Fibroblast of lung (primary cell): ENCODE data around the gene MICU1. TPM values are rescaled to one million over a fixed set of nuclear protein-coding genes. Genes with fewer than 3 reads are reported as not detected.

Experiments used
- DNase-seq, 2 donors: peaks; one replicate each; pipeline versions ENCODE4 v3.0.0 to v3.0.0-alpha.2; 2010; ENCODE audit warnings: low read depth in 2 of 2
- H2AFZ ChIP-seq: 2 replicates; pipeline ENCODE4 v1.5.1; 2012; ENCODE audit warnings: low read length, control low read depth, inconsistent platforms
- H3K27ac ChIP-seq: 2 replicates; pipeline ENCODE4 v1.5.1; 2011; ENCODE audit warnings: low read length, control low read depth; ENCODE audit not compliant: insufficient read depth
- H3K27me3 ChIP-seq: 2 replicates; pipeline ENCODE4 v1.5.1; 2011; ENCODE audit warnings: mild to moderate bottlenecking, low read length; ENCODE audit not compliant: control insufficient read depth, insufficient read depth
- H3K36me3 ChIP-seq: 2 replicates; pipeline ENCODE4 v1.5.1; 2011; ENCODE audit warnings: low read length; ENCODE audit not compliant: control insufficient read depth, insufficient read depth
- H3K4me1 ChIP-seq: 2 replicates; pipeline ENCODE4 v1.5.1; 2011; ENCODE audit warnings: low read length; ENCODE audit not compliant: control insufficient read depth, insufficient read depth; ENCODE audit errors: extremely low read depth
- H3K4me2 ChIP-seq: 2 replicates; pipeline ENCODE4 v1.5.1; 2011; ENCODE audit warnings: low read length, control low read depth; ENCODE audit not compliant: insufficient read depth; ENCODE audit errors: extremely low read depth
- H3K4me3 ChIP-seq, 4 experiments: fragments of 200-600 bp in 1 of 4; sonication (generic) in 1 of 4; replicated peaks in 1 of 4; 2 replicates each; pipeline ENCODE4 v1.5.1; 2011 to 2016; ENCODE audit warnings: low read length in 4 of 4, low read depth in 3 of 4, mild to moderate bottlenecking in 3 of 4, control low read depth in 2 of 4, inconsistent platforms in 1 of 4, mixed read lengths in 1 of 4; ENCODE audit not compliant: insufficient read depth in 1 of 4; ENCODE audit errors: control extremely low read depth in 1 of 4
- H3K79me2 ChIP-seq: 2 replicates; pipeline ENCODE4 v1.5.1; 2012; ENCODE audit warnings: mild to moderate bottlenecking, low read length, inconsistent platforms; ENCODE audit not compliant: control insufficient read depth, insufficient read depth
- H3K9ac ChIP-seq: 2 replicates; pipeline ENCODE4 v1.5.1; 2011; ENCODE audit warnings: mild to moderate bottlenecking, low read length, control low read depth; ENCODE audit not compliant: insufficient read depth
- H3K9me3 ChIP-seq: 2 replicates; pipeline ENCODE4 v1.5.1; 2012; ENCODE audit warnings: low read depth, low read length; ENCODE audit not compliant: control insufficient read depth, insufficient read depth
- H4K20me1 ChIP-seq: 2 replicates; pipeline ENCODE4 v1.5.1; 2011; ENCODE audit warnings: low read length; ENCODE audit not compliant: control insufficient read depth, insufficient read depth; ENCODE audit errors: extremely low read depth
- EZH2 ChIP-seq: IDR thresholded peaks from 2 replicates; pipeline ENCODE4 v1.5.1; 2012; ENCODE audit warnings: low read length, control low read depth, mild to moderate bottlenecking; ENCODE audit errors: missing control alignments
- polyA plus RNA-seq, 2 donors: library from polyadenylated mRNA; depleted of rRNA in 1 of 2; stranded (reverse) in 1 of 2; unstranded in 1 of 2; fragments of >200 nt; gene quantifications; 2 replicates each; pipeline ENCODE4 v1.2.1, GENCODE V29; 2011 to 2012; ENCODE audit warnings: missing spikeins in 1 of 2
- total RNA-seq: library from RNA; depleted of rRNA; stranded (reverse); fragments of >200 nt; gene quantifications from 2 replicates; pipeline ENCODE4 v1.2.1, GENCODE V29; 2014
- TF ChIP-seq, protein P1 (sequence below), 2 donors: IDR thresholded peaks in 1 of 2; conservative IDR thresholded peaks in 1 of 2; 1 replicate in 1 of 2; 2 replicates in 1 of 2; pipeline ENCODE4 v1.5.1; 2011 to 2012; ENCODE audit warnings: low read length in 2 of 2, control low read depth in 1 of 2, inconsistent platforms in 1 of 2, low read depth in 1 of 2, mild to moderate bottlenecking in 1 of 2

Gene MICU1
- total and polyA plus RNA-seq, 2 donors (not counting 1 experiment from before 2014, with no cell fraction given), result 83.2 to 83.3 TPM

DNA sequence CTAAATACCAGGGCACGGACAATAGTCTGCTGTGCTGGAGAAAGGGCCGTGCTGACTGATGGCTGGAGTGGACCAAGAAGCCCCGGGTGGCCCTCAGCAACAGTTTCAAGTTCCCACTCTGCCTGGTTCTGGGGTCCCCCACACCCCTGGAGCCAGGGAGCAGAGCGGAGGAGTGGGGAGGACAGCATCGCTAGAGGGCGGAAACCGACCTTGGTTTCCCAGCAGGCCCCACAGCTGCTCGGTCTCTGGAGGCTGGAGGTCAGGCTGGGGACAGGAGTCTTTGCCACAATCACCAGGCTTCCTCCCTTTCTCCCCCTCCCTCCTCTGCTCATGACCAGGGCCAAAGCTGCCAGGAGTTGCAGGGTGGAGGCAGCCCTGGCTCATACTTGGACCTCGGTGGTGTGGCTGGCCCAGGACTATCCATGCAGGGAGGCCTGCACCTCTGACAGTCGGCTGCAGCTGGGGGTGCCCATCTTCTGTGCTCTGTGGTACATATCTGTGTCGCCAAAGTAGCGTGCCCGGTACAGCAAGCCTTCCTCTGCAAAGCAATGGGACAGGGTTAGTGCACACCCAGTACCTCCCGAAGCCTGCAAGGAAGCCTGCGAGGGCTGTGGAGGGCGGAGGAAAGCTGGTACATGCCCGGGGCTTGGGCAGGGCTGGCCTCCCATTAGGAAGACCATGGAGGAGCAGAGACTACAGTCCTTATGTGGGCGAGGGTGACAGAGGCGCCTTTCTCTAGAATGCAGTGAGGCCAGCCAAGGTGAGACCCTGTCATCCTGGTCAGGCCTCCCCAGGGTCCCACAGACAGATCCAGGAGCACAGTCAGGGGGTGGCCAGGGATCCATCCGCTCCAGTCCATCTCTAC is 290.3 kb downstream of the MICU1 start:
- Histone ChIP-seq H3K79me2 (no peaks in the 10 kb centered on the region), H3K36me3 (peaks cover 20% of the 10 kb centered on the region), H3K27ac (peak overlapping the region; percentile 83), H3K4me2 (peak overlapping the region; percentile 17), H2AFZ (no peak overlapping the region), H3K9ac (peak overlapping the region; percentile 53), H3K9me3 (no peaks in the 10 kb centered on the region), H4K20me1 (no peaks in the 10 kb centered on the region), H3K27me3 (no peaks in the 10 kb centered on the region), H3K4me3 (no peak overlapping the region), H3K4me1 (peaks cover 36% of the 10 kb centered on the region)
- TF ChIP-seq, protein P1, sequence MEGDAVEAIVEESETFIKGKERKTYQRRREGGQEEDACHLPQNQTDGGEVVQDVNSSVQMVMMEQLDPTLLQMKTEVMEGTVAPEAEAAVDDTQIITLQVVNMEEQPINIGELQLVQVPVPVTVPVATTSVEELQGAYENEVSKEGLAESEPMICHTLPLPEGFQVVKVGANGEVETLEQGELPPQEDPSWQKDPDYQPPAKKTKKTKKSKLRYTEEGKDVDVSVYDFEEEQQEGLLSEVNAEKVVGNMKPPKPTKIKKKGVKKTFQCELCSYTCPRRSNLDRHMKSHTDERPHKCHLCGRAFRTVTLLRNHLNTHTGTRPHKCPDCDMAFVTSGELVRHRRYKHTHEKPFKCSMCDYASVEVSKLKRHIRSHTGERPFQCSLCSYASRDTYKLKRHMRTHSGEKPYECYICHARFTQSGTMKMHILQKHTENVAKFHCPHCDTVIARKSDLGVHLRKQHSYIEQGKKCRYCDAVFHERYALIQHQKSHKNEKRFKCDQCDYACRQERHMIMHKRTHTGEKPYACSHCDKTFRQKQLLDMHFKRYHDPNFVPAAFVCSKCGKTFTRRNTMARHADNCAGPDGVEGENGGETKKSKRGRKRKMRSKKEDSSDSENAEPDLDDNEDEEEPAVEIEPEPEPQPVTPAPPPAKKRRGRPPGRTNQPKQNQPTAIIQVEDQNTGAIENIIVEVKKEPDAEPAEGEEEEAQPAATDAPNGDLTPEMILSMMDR (conservative IDR thresholded peaks at IDR 0.05 in 1 of 2, IDR thresholded peaks at IDR 0.05 in 1 of 2; ENCODE audit: low read depth in 1 of 2, low read length in 2 of 2), result peak in 1 of 2 donors; percentile 5
- TF ChIP-seq EZH2, result no peak
- peak; percentile 67 to 91 for DNase-seq

DNA sequence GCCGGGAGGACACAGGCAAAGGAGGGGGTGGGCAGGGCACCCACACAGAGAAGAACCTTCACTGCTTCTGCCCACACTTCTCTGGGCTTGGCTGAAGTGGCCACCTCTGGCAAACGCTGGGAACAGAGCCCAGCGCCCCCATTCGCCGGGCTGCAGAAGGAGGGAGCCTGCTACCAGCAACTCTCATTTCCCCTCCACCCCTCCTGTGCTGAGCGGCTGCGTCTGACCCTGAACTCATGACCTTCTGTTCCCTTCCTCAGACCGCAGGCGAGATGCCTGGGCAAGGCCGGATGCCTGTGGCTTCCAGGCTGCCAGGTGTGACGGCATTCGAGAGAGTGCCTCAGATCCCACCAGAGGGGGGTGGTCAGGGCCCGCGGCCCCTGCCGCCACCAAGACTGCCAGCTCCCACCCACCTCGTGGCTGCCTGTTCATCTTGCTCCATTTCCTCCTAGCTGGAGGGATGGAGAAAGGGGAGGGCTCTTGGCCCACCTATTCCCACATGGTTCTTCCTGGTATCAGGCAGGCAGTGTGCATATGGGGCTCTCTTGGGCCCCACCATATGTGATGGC is 291.0 kb downstream of the MICU1 start:
- peak overlapping the region; percentile 19 for H3K4me2 ChIP-seq
- no peak overlapping the region for H2AFZ ChIP-seq
- no peaks in the 10 kb centered on the region for H3K27me3 ChIP-seq
- peak; percentile 96 to 100 for DNase-seq
- no peak overlapping the region for H3K4me3 ChIP-seq
- no peaks in the 10 kb centered on the region for H3K9me3 ChIP-seq
- peaks cover 36% of the 10 kb centered on the region for H3K4me1 ChIP-seq
- peaks cover 18% of the 10 kb centered on the region for H3K36me3 ChIP-seq
- H3K79me2 ChIP-seq, result no peaks in the 10 kb centered on the region
- H3K9ac ChIP-seq, result peak overlapping the region; percentile 56
- TF ChIP-seq, protein P1 (conservative IDR thresholded peaks at IDR 0.05 in 1 of 2, IDR thresholded peaks at IDR 0.05 in 1 of 2; ENCODE audit: low read depth in 1 of 2, low read length in 2 of 2), result peak in 1 of 2 donors; percentile 47
- TF ChIP-seq EZH2, result no peak
- H4K20me1 ChIP-seq, result no peaks in the 10 kb centered on the region
- H3K27ac ChIP-seq, result peak overlapping the region; percentile 83

DNA sequence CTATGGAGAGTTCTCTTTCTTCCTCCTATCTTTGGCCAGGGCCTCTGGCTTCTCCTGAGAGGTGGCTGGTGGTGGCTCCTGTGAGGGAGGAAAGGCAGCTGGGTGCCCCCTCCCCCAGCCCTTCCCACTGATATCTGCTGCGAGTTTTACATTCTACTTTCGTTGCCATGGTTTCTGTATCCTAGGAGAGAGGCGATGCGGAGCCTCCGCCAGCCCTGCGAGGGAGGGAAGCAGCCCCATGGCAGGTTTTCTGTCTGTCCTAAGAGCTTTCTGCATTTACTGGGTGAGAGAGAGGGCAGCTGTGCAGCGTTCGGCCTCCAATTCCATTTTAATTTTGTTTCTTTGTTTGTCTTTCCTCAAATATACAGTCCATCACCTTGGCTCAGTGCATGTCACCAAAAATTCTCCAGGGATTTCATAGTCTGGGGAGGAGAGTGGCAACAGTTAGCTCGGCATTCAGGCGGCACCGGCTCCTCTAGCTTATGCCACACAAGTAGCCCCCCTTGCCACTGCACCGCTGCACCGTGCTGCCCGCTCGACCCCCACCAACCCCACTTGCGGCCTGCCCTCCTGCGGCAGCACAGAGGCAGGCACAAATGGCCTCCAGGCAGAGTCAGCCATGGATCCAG is 291.6 kb downstream of the MICU1 start:
- no peaks in the 10 kb centered on the region for H4K20me1 ChIP-seq
- peak overlapping the region; percentile 19 for H3K4me2 ChIP-seq
- H3K9me3 ChIP-seq, result no peaks in the 10 kb centered on the region
- peaks cover 18% of the 10 kb centered on the region for H3K36me3 ChIP-seq
- H3K9ac ChIP-seq, result peak overlapping the region; percentile 56
- H3K79me2 ChIP-seq, result no peaks in the 10 kb centered on the region
- DNase-seq, result peak; percentile 81 to 84
- no peaks in the 10 kb centered on the region for H3K27me3 ChIP-seq
- TF ChIP-seq EZH2, result no peak
- TF ChIP-seq, protein P1 (conservative IDR thresholded peaks at IDR 0.05 in 1 of 2, IDR thresholded peaks at IDR 0.05 in 1 of 2; ENCODE audit: low read depth in 1 of 2, low read length in 2 of 2), result no peak
- H3K27ac ChIP-seq, result peak overlapping the region; percentile 72
- H3K4me3 ChIP-seq, result no peak overlapping the region
- H2AFZ ChIP-seq, result no peak overlapping the region
- peaks cover 36% of the 10 kb centered on the region for H3K4me1 ChIP-seq
